NCI-H510A treated with DMSO at 0.1 percent for 48 hours (cell line): ENCODE data around the gene RNF213.

ENCODE experiments used
- DNase-seq: peaks from one replicate; lab custom pipeline; 2025; lab: John Stamatoyannopoulos, UW

The RNF213 gene

DNA sequence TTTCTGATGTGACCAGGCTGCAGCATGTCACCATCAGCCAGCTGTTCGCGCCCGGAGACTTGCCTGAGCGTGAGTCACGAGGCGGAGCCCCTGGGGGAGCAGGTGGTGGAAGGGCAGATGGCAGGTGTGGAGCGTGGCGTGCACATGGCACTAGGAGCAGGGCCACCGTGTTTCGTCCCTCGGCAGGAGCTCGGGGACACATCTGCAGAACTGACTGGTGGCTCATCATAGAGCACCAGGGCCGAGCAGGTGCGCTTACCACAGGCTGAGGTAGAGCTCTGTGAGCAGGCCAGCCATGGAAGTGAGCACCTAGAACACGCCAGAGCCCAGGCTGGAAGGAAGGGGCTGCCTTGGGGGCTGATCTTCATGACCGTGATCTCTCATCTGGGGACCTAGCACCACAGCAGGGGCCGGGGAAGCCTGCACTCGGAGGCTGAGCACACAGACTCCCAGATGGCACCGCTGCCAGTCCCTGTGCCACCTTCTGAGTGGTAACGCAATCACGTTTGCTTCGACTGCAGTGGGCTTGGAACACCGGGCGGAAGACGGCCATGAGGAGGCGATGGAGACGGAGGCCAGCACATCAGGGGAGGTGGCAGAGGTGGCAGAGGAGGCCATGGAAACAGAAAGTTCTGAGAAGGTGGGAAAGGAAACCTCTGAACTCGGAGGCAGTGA lies 92.5 kb downstream of the RNF213 start:
- DNase-seq = no peak

DNA sequence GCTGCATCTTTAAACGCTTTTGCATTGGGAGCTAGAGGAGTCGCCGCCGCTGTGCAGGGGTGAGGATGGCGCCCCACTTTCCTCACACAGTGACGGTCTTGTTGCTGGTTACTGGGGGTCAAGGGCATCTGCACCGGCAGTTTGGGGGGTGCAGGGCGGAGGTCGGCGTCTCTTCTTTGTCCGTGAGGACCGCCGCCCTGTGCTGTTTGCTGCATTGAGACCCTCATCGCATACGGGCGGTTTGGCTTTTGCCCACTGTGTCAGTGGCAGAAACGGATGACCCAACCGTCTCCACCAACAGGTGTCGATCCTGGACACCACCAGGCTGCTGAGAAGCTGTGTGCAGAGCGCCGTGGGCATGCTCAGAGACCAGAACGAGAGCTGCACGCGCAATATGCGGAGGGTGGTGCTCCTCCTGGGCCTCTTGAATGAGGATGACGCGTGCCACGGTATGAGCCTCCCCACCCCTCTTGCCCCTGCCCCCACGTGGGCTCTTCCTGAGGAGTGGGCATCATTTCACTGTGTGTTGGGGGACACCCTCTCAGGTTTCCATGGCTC lies 93.1 kb downstream of the RNF213 start:
- DNase-seq = no peak

DNA sequence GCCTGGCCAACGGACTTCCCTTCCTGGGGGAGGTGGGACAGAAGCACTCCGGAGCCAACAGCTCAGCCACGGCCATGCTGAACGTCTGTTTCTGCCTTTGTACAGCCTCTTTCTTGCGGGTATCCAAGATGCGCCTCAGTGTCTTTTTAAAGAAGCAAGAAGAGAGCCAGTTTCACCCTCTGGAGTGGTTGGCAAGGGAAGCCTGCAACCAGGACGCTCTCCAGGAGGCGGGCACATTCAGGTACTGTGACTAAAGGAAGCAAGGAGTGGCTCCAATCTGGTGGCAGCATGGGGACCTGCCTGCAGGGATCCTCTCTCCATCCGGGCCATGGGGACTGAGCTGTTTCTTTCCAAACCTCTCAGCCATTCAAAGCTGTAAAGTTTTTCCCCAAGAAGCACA lies 93.7 kb downstream of the RNF213 start:
- no peak for DNase-seq

DNA sequence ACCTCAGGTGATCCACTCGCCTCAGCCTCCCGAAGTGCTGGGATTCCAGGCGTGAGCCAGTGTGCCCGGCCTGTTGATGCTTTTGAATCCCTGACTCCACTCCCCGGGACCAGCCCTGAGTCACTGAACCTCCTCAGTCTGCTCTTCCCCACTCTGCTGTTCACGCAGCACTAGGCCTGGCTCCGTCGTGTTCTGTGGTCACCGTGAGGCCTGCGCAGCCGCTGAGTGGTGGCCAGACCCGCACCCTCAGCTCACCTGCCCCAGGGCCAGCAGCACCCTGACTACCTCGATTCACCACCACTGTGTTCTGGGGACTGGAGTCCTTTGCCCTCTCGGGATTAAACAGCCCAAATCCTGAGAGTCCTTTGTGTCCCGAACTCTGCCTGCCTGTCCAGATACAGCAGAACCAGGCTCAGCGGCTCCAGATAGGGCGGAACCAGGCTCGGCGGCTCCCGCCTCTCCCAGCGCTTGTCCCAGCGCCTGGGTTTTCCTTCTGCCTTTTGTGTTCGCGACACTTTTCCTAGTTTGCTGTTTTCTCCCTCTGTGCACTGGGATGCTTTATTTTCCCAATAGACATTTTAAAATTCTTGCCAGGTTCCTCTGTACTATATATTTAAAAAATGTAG lies 95.7 kb downstream of the RNF213 start:
- DNase-seq = no peak

DNA sequence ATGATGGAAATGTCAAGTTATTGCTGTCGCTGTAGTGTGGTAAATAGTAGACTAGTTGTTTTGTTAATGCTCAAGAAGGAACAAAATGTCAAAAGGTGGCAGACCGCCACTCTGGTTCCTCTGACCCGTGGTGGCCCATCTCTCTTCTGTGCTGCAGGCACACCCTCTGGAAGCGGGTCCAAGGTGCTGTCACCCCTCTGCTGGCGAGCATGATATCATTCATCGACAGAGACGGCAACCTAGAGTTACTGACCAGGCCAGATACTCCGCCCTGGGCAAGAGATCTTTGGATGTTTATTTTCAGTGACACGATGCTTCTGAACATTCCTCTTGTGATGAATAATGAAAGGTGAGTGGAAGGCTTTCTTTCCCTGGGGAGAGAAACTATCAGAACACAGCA lies 97.5 kb downstream of the RNF213 start:
- DNase-seq = no peak

DNA sequence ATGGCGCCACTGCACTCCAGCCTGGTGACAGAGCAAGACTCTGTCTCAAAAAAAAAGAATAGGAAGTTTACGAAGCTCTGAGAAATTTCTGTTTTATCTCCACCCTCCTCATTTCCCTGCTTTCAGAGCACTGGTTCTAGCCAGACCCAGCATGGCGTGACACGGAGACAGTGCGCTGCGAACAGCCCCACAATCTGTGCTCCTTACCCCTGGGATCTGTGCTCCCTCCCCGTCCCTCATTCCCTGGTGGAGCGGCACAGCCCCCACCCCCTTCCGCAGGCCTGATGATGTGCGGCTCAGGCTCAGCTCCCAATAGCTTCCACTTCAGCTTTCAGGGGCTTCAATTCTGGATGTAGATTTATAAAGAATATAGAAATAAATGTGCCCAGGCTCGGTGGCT lies 98.2 kb downstream of the RNF213 start:
- DNase-seq = no peak

DNA sequence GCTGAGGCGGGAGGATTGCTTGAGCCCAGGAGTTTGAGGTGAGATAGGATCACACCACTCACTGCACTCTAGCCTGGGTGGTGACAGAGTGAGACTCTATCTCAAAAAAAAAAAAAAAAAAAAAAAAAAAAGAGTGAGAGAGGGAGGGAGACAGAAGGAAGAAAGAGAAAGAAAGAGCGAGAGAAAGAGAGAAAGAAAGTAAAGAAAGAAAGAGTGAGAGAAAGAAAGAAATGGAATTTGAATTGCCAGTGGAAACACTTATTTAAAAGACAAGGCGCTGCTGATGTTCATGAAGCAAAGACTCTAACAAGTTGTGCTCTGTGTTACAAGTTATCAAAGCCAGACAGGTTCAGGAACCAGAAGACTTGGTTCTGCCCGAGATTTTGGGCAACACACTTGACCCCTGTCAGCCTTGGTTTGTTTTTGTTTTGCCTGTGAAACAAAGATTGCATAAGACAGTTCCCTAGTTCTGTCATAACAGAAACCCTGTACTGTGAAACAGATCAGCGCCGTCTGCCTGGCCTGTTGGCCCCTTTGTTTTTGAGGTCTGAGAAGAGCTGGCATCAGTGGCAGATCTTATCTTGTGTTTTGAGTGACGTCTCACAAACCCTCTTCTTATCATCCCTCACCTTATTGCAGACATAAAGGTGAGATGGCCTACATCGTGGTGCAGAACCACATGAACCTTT lies 98.9 kb downstream of the RNF213 start:
- DNase-seq = no peak

DNA sequence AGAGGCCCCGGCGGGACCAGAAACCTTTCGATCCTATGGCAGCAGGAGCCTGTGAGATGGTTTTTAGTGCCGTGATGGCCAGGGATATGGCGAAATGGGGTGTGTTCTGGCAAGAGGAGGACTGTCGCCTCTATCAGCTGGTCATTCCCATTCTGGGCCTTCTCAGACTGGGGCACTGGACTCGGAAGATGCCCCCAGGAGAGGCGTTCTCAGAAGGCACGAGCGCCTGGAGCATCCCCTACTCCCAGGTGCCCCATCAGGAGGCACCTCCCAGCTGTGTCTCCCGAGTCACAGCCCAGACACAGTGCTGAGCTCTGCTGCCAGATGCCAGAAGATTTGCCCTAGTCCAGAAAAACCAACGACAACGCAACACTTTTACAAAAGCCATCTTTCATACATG lies 99.7 kb downstream of the RNF213 start:
- no peak for DNase-seq

DNA sequence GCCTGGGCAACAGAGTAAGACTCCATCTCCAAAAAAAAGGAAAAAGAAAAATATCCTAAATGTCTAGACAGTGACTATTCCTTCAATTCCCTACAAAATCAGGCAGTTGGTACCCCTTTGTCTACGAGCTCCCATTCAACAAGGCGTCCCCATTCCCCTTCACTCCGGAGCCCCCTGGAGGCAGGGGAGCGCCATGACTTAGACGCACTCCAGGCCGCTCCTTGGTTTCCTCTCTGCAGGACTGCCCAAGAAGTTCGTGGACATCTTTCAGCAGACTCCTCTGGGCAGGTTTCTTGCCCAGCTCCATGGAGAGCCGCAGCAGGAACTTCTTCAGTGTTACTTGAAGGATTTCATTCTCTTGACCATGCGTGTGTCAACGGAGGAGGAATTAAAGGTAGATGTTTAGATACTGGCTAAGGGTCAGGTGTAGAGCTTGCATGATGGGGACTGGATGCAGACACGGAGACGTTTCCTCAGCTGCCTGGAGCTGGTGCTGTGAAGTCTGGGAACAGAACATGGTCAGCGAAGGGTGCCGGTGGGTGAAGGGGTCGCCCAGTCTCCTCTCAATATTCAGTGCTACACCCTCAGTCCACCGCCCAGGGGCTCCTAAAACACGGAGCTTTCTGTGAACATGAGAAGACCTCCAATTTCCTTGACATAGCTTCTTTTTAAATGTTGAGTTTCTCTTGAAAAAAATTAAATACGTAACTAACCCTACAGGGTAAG lies 101.0 kb downstream of the RNF213 start:
- no peak for DNase-seq

DNA sequence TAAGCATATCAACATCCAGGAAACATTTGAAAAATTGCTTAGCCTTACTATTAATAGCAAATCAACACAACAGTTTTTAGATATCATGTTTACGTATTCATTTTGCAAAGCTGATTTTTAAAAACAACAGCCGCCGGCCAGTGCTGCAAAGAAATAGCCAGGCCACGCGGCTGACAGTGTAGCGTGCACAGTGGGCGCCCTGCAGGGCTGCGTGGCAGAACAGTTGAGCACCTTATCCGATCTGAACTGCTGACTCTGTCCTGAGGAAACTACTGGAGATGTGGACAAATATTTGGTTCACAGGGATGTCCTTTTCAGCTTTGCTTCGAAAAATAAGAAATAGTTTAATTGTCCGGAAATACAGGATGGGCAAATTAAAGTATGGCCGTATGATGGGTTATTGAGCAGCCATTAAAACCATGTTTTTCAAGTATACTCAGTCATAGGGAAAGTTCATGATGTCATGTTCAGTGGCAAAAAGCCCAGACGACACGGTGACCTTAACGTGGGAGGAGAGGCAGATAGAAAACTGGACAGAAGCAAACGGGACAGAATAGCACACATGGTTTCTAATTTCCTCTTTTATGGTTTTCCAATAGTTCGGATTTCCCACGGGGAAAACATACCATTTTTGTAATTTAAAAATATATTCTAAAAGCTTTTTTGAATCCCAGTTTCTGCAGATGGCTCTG lies 101.9 kb downstream of the RNF213 start:
- no peak for DNase-seq

DNA sequence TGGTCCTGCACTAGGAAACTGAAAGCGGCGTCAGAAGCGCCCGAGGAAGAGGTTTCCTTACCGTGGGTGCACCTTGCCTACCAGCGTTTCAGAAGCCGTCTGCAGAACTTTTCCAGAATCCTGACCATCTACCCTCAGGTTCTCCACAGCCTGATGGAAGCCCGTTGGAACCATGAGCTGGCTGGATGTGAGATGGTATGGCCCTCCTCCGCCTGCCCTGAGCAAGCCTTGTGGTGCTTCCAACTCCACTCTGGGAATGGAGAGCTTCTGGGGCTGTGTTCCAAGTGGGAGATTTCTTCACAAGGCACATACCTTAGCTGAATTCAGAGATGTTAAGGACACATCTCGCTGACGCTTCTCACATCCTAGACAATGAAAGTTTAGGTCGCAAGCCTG lies 102.5 kb downstream of the RNF213 start:
- DNase-seq = no peak

DNA sequence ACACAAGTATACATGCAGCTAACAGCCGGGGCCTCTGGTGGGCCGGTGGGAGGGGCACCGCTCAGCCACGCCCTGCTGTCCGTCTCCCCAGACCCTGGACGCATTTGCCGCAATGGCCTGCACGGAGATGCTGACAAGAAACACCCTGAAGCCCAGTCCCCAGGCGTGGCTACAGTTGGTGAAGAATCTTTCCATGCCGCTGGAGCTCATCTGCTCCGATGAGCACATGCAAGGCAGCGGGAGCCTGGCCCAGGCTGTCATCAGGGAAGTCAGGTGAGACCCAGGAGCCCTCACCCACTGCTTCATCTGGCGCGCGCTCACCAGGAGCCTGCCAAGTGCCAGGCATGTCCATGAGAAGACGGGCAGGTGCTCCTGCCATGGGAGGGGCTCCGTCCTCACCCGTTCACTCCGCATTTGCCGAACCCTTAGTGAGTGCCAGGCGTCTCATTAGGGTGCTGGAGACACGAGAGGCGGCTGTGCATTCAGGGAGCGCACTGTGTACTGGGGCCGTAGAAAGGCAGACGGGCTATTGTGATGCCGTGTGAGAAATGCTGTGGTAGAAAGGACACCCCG lies 103.0 kb downstream of the RNF213 start:
- DNase-seq = no peak

DNA sequence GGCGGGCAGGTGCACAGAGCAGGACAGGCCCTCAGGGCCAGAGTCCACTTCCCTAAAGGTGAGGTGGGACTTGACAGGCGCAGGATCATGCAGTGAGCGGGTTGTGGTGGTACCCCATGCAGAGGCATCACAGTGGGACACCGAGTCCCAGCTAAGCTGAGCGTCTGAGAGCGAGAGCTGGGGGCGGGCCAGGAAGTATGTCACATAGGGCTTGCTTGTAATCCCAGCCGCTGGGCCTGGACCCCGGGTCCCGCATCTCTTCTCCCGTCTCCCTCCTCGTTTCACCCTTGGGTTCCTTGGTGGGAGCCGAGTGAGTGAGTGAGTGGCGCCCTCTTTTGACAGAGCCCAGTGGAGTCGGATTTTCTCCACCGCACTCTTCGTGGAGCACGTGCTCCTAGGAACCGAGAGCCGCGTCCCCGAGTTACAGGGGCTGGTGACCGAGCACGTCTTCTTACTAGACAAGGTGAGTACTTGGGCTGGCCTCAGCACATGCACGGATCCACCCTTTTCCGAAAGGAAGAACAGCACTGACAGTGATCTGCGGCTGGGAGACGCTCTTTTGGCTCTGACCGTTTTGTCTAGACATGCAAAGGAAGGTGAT lies 103.5 kb downstream of the RNF213 start:
- peak; percentile 27 for DNase-seq

DNA sequence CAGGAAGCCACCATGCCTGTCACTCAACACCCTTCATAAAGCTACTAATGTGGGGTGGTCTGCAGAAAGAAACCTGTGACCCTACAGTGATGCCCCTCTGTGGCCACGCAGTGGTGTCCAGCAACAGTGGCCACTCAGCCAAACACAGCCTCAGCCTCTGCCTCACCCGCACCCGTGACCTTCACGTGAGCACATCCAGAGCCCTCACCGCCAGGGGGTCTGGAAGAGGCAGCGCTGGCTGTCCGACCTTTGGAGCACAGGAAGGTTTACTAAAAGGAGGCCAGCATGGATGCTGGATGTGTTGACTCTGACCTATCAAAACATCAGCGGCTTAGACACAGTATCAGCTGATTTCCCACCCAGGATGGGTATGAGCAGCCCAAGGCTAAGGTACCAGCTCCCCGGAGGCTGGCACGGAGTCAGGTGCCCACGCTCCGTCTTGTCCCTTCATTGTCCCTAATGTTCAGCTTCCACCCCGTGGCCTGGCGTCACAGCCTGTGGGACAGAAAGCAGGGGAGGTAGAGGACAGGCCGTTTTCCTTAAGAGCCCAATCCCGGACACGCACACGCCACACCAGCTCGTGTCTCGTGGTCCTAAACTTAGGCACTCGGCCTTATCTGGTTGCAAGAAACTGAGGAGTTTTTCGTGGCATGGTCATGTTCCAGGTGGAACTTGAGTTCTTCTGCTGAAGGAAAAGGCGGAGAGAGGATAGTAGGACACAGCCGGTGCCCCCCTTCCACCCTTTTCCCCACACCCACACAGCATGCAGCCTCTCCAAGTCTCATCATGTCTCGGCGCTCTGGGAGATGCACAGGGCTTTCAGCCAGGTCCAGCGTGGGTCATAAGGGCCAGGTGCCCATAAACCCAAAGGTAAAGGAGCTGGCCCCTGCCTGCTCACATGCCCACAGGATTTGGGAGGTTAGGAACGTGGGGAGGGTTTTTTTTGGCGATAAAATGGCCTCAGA lies 104.6 kb downstream of the RNF213 start:
- no peak for DNase-seq

DNA sequence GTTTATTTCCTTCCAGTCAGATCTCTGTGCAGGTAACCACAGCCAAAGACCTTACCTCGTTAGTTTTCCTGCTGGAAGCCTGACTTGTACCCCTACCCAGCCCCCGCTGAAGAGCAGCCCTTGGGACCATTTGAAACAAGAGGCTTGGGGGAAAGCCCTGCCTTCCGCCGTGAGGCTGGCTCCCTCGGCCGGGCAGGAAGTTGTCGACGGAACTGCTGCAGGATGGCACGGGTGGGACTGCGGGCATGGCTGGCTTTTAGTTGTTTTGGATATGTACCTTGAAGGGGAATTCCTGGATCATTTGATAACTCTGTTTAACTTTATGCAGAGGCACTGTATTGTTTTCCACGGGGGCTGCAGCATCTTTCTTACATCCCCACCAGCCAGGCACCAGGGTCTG lies 105.3 kb downstream of the RNF213 start:
- no peak for DNase-seq

DNA sequence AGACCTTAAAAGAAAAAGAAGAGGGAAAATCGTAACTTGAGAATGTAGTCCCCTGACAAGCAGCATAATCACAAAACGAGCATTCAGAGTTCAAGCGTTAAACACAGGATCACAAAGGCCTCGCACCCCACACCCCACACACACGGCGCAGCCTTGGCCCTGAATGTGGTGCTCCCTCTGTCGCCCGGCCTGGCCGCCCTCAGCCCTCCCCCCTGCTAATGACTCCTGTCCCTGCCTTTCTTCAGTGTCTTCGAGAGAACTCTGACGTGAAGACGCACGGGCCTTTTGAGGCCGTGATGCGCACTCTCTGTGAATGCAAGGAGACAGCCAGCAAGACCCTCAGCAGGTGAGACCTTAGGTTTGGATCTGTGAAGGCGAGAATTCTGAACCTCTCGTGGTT lies 106.9 kb downstream of the RNF213 start:
- no peak for DNase-seq

DNA sequence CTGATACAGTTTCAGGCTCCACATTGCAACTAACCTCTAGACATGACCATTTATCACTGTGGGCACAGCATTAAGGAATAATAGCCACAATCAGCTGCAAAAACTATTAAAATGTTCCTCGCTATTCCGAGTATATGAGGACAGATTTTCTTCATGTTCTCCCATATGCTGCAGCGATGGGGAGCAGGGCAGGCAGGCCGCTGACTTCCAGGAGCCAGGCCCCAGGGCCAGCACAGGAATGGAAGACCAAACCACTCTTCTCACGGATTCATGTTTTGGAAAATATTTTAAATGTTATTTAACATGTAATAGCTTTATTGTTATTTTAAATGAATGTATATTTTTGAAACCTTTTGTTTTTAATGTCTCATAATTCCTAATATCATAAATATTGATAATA lies 110.5 kb downstream of the RNF213 start:
- DNase-seq = no peak

DNA sequence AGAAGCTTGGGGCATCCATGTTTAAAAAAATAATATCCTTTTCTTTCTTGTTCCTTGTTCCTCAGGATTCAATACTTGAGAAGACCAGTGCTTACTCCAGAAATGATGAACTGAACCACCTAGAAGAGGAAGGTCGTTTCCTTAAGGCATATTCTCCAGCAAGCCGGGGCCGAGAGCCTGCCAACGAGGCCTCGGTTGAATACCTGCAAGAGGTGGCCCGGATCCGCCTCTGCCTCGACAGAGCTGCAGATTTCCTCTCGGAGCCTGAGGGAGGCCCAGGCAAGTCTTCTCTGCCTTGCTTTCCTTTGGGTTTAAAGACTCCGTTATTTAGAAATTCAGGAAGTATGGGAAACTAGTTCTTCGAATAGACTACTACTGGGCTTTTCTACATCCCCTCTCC lies 111.8 kb downstream of the RNF213 start:
- no peak for DNase-seq

DNA sequence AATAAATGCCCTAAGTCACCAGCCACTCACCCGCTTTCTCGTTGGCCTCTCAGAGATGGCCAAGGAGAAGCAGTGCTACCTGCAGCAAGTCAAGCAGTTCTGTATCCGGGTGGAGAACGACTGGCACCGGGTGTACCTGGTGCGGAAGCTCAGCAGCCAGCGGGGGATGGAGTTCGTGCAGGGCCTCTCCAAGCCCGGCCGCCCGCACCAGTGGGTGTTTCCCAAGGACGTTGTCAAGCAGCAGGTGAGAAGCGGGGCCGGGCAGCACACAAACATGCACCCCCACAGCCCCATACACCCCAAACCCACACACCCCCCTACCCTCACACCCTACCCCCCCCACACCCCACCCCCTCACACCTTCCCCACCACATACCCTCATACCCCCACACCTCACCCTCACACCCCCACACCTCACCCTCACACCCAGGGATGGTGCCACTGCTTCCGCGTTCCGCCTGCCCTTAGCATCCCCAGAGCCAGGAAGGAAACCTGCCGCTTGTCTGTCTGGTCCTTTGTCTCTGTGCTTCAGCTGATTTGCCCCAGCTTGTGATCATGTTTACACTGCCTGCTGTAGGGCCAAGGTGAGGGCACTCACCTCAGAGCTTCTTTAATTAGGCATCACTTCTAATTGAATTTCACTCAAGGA lies 112.4 kb downstream of the RNF213 start:
- no peak for DNase-seq
